Renal cortical epithelial cell (primary cell): ENCODE data around the gene SLC16A2. TPM values are rescaled to one million over a fixed set of nuclear protein-coding genes. Genes with fewer than 3 reads are reported as not detected.
"Not testable (repeated sequence)": the region's sequence is repeated elsewhere in the genome, so short reads cannot be mapped to it uniquely, and the experiment has no call there.

Source experiments
- DNase-seq: peaks from one replicate; pipeline ENCODE4 v3.0.0-alpha.2; 2011; ENCODE audit warnings: low read depth
- total RNA-seq: library from RNA; depleted of rRNA; stranded (reverse); fragments of >200 nt; gene quantifications from 2 replicates; pipeline ENCODE4 v1.2.3, GENCODE V29; 2014

SLC16A2 gene
- total RNA-seq, 1 donor from 2014 or later, result 19.5 TPM

GRCh38 chrX:74446876-74447275 lies 25.6 kb downstream of the SLC16A2 start:
- no peak for DNase-seq

- DNase-seq, result no peak
These were observed 27.4 kb downstream of the SLC16A2 start for GRCh38 chrX:74448669-74449068.

- DNase-seq, result peak; percentile 61
These were observed 28.1 kb downstream of the SLC16A2 start for GRCh38 chrX:74449322-74449936.

GRCh38 chrX:74449937-74450330 lies 28.6 kb downstream of the SLC16A2 start:
- DNase-seq, result peak; percentile 73

- DNase-seq, result peak; percentile 92
These were observed 29.6 kb downstream of the SLC16A2 start for GRCh38 chrX:74450803-74451449.

GRCh38 chrX:74451450-74452198 lies 30.3 kb downstream of the SLC16A2 start:
- DNase-seq, result no peak

- no peak for DNase-seq
These were observed 30.8 kb downstream of the SLC16A2 start for GRCh38 chrX:74452199-74452481.

GRCh38 chrX:74453178-74453577 lies 31.9 kb downstream of the SLC16A2 start:
- no peak for DNase-seq

GRCh38 chrX:74454233-74454632 lies 32.9 kb downstream of the SLC16A2 start:
- DNase-seq, result not testable (repeated sequence)

GRCh38 chrX:74458736-74459135 lies 37.4 kb downstream of the SLC16A2 start:
- DNase-seq, result peak; percentile 82

- no peak for DNase-seq
These were observed 40.1 kb downstream of the SLC16A2 start for GRCh38 chrX:74461384-74461783.

- no peak for DNase-seq
These were observed 43.4 kb downstream of the SLC16A2 start for GRCh38 chrX:74464722-74465121.

- peak; percentile 9 for DNase-seq
These were observed 44.1 kb downstream of the SLC16A2 start for GRCh38 chrX:74465424-74465823.

GRCh38 chrX:74467656-74468055 lies 46.4 kb downstream of the SLC16A2 start:
- DNase-seq, result peak; percentile 13

GRCh38 chrX:74473116-74473515 lies 51.8 kb downstream of the SLC16A2 start:
- DNase-seq, result not testable (repeated sequence)

GRCh38 chrX:74490247-74490646 lies 69.0 kb downstream of the SLC16A2 start:
- no peak for DNase-seq

- no peak for DNase-seq
These were observed 71.5 kb downstream of the SLC16A2 start for GRCh38 chrX:74492720-74493201.

- no peak for DNase-seq
These were observed 72.5 kb downstream of the SLC16A2 start for GRCh38 chrX:74493806-74494205.

- DNase-seq, result no peak
These were observed 77.6 kb downstream of the SLC16A2 start for GRCh38 chrX:74498924-74499323.

GRCh38 chrX:74500067-74500466 lies 78.8 kb downstream of the SLC16A2 start:
- no peak for DNase-seq

- DNase-seq, result no peak
These were observed 79.3 kb downstream of the SLC16A2 start for GRCh38 chrX:74500555-74500954.

- DNase-seq, result no peak
These were observed 84.1 kb downstream of the SLC16A2 start for GRCh38 chrX:74505437-74505836.
